ENCODE measurements around the gene AGTR1.

GRCh38 chr3:148728753-148729152 lies 31.1 kb downstream of the AGTR1 start:
- TF ChIP-seq CTCF (IDR thresholded peaks at IDR 0.05; ENCODE audit: low read depth, low read length, poor library complexity, severe bottlenecking) = no peak
- TF ChIP-seq EZH2phosphoT487 (IDR thresholded peaks at IDR 0.05; ENCODE audit: borderline replicate concordance, low read length) = no peak

Measured in DOHH2 (cell line).